GM23338 (cell line): ENCODE data around the gene GIGYF2. TPM values are rescaled to one million over a fixed set of nuclear protein-coding genes. Genes with fewer than 3 reads are reported as not detected.

Experiments used
- ATAC-seq: fragments of 200-7000 bp; cut with Tn5 transposase; 3 replicates; pipeline ENCODE4 v1.9.1; 2020
- DNase-seq: peaks from one replicate; pipeline ENCODE4 v3.0.0-alpha.2; 2015; ENCODE audit warnings: low spot score
- H2AFZ ChIP-seq: fragments of 200-600 bp; sonication (generic); 2 replicates; pipeline ENCODE4 v1.8.0; 2016; ENCODE audit warnings: antibody characterized with exemption, mild to moderate bottlenecking, moderate library complexity
- H3F3A ChIP-seq: fragments of 200-600 bp; sonication (generic); replicated peaks from 2 replicates; pipeline ENCODE4 v1.8.0; 2017; ENCODE audit warnings: antibody characterized with exemption, mixed run types, low read depth
- H3K27ac ChIP-seq: fragments of 200-600 bp; sonication (generic); 2 replicates; pipeline ENCODE4 v1.6.1; 2016; ENCODE audit warnings: low read depth
- H3K27me3 ChIP-seq: fragments of 200-600 bp; sonication (generic); 2 replicates; pipeline ENCODE4 v1.8.0; 2016; ENCODE audit warnings: mild to moderate bottlenecking, mixed run types, moderate library complexity; ENCODE audit not compliant: insufficient read depth
- H3K36me3 ChIP-seq: fragments of 200-600 bp; sonication (generic); 2 replicates; pipeline ENCODE4 v1.8.0; 2016; ENCODE audit warnings: mild to moderate bottlenecking; ENCODE audit not compliant: insufficient read depth
- H3K4me1 ChIP-seq: fragments of 200-600 bp; sonication (generic); 2 replicates; pipeline ENCODE4 v1.8.0; 2016; ENCODE audit warnings: mild to moderate bottlenecking, moderate library complexity; ENCODE audit not compliant: insufficient read depth
- H3K4me2 ChIP-seq: fragments of 200-600 bp; sonication (generic); 2 replicates; pipeline ENCODE4 v1.7.1; 2017; ENCODE audit warnings: mixed run types
- H3K4me3 ChIP-seq: fragments of 200-600 bp; sonication (generic); 2 replicates; pipeline ENCODE4 v1.6.1; 2016; ENCODE audit warnings: mixed run types
- H3K79me2 ChIP-seq: fragments of 200-600 bp; sonication (generic); replicated peaks from 2 replicates; pipeline ENCODE4 v1.8.0; 2017; ENCODE audit warnings: mild to moderate bottlenecking; ENCODE audit not compliant: insufficient read depth
- H3K9me2 ChIP-seq: fragments of 200-600 bp; sonication (generic); 2 replicates; pipeline ENCODE4 v1.8.0; 2017; ENCODE audit not compliant: insufficient read depth
- H4K20me1 ChIP-seq: fragments of 200-600 bp; sonication (generic); replicated peaks from 2 replicates; pipeline ENCODE4 v1.8.0; 2017; ENCODE audit warnings: mild to moderate bottlenecking; ENCODE audit not compliant: insufficient read depth
- H3K27ac Mint-ChIP-seq: 2 replicates; pipeline ENCODE4 v1.8.0; 2020; ENCODE audit warnings: inconsistent platforms, mild to moderate bottlenecking, moderate library complexity, mixed read lengths
- H3K27me3 Mint-ChIP-seq: 3 replicates; pipeline ENCODE4 v1.8.0; 2022; ENCODE audit warnings: low read depth, mild to moderate bottlenecking, moderate library complexity, mixed read lengths, inconsistent platforms; ENCODE audit not compliant: insufficient read depth, poor library complexity
- H3K36me3 Mint-ChIP-seq: 3 replicates; pipeline ENCODE4 v1.8.0; 2021; ENCODE audit warnings: low read depth, mild to moderate bottlenecking, inconsistent platforms, moderate library complexity, mixed read lengths
- H3K4me1 Mint-ChIP-seq: 3 replicates; pipeline ENCODE4 v1.8.0; 2020; ENCODE audit warnings: mild to moderate bottlenecking, inconsistent platforms, mixed read lengths
- H3K4me3 Mint-ChIP-seq: 3 replicates; pipeline ENCODE4 v1.8.0; 2021; ENCODE audit warnings: moderate library complexity, mild to moderate bottlenecking, inconsistent platforms, mixed read lengths
- H3K9me3 Mint-ChIP-seq: 3 replicates; pipeline ENCODE4 v1.8.0; 2020; ENCODE audit warnings: moderate library complexity, mild to moderate bottlenecking, inconsistent platforms, mixed read lengths
- CREB1 ChIP-seq: fragments of 250-450 bp; sonication (Bioruptor Pico); IDR thresholded peaks from 2 replicates; pipeline ENCODE4 v1.5.0; 2020; ENCODE audit warnings: low read depth, mild to moderate bottlenecking, moderate library complexity
- CTCF ChIP-seq, 2 experiments: fragments of 200-600 bp in 1 of 2; sonication (generic) in 1 of 2; conservative IDR thresholded peaks; 2 replicates each; pipeline versions ENCODE4 v1.5.1 to v1.6.1; 2016 to 2017; ENCODE audit warnings: antibody characterized with exemption in 2 of 2, low read depth in 2 of 2, mild to moderate bottlenecking in 2 of 2, moderate library complexity in 1 of 2
- ETS1 ChIP-seq: IDR thresholded peaks from 2 replicates; pipeline ENCODE4 v1.6.1; 2016; ENCODE audit warnings: antibody characterized with exemption
- EZH2 ChIP-seq: fragments of 200-600 bp; sonication (generic); IDR thresholded peaks from one replicate; pipeline ENCODE4 v1.8.0; 2017; ENCODE audit warnings: antibody characterized with exemption, mild to moderate bottlenecking, low read depth; ENCODE audit not compliant: unreplicated experiment
- EZH2phosphoT487 ChIP-seq: fragments of 200-600 bp; sonication (generic); IDR thresholded peaks from one replicate; pipeline ENCODE4 v1.8.1; 2018; ENCODE audit warnings: antibody characterized with exemption; ENCODE audit not compliant: unreplicated experiment
- JUNB ChIP-seq: IDR thresholded peaks from one replicate; pipeline ENCODE4 v1.6.1; 2016; ENCODE audit warnings: antibody characterized with exemption; ENCODE audit not compliant: unreplicated experiment
- POLR2AphosphoS5 ChIP-seq: IDR thresholded peaks from 2 replicates; pipeline ENCODE4 v1.6.1; 2016; ENCODE audit warnings: antibody characterized with exemption, low read depth
- REST ChIP-seq: IDR thresholded peaks from one replicate; pipeline ENCODE4 v1.6.1; 2018; ENCODE audit warnings: antibody characterized with exemption; ENCODE audit not compliant: unreplicated experiment
- STAT1 ChIP-seq: IDR thresholded peaks from one replicate; pipeline ENCODE4 v1.6.1; 2016; ENCODE audit warnings: antibody characterized with exemption; ENCODE audit not compliant: unreplicated experiment
- ZNF114 ChIP-seq: fragments of 250-450 bp; sonication (Bioruptor Pico); IDR thresholded peaks from 2 replicates; pipeline ENCODE4 v1.5.0; 2020; ENCODE audit warnings: mild to moderate bottlenecking, moderate library complexity
- ZNF331 ChIP-seq: fragments of 250-450 bp; sonication (Bioruptor Pico); IDR thresholded peaks from 2 replicates; pipeline ENCODE4 v1.5.0; 2020; ENCODE audit warnings: low read depth, mild to moderate bottlenecking, moderate library complexity
- polyA plus RNA-seq: library from polyadenylated mRNA; unstranded; fragments of >200 nt; fragmentation: Nextera tagmentation; extraction: Ambion mirVana; gene quantifications from 2 replicates; pipeline ENCODE4 v1.2.1, GENCODE V29; 2016
- total RNA-seq: library from RNA; depleted of rRNA; stranded (reverse); fragments of >200 nt; shearing (Covaris generic); gene quantifications from 2 replicates; pipeline ENCODE4 v1.2.3, GENCODE V29; 2014

Gene GIGYF2
- total and polyA plus RNA-seq, 2 experiments from 2014 or later = 48.9 to 104 TPM

GRCh38 chr2:232879618-232880494 lies 182.7 kb downstream of the GIGYF2 start:
- no peak for DNase-seq
- TF ChIP-seq CREB1 (CRISPR knock-in tag) (no peak), EZH2 (no peak), ZNF331 (no peak), ETS1 (no peak), EZH2phosphoT487 (no peak), JUNB (no peak)
- no peaks in the 10 kb centered on the region for H3K9me3 Mint-ChIP-seq

GRCh38 chr2:232880764-232881351 lies 183.7 kb downstream of the GIGYF2 start:
- Histone ChIP-seq H3F3A (no peaks in the 10 kb centered on the region), H3K4me3 (no peak overlapping the region), H2AFZ (no peak overlapping the region), H4K20me1 (no peaks in the 10 kb centered on the region), H3K36me3 (no peaks in the 10 kb centered on the region), H3K27ac (no peak overlapping the region), H3K4me1 (no peaks in the 10 kb centered on the region; the same call in 1 of the 2 replicates), H3K27me3 (peaks cover 22% of the 10 kb centered on the region), H3K4me2 (no peak overlapping the region), H3K79me2 (no peaks in the 10 kb centered on the region), H3K9me2 (no peaks in the 10 kb centered on the region)
- Mint-ChIP-seq H3K27me3 (peaks cover 10% of the 10 kb centered on the region), H3K4me3 (no peak overlapping the region), H3K4me1 (no peaks in the 10 kb centered on the region; the same call in 2 of the 3 replicates), H3K27ac (no peak overlapping the region), H3K36me3 (no peaks in the 10 kb centered on the region), H3K9me3 (no peaks in the 10 kb centered on the region)
- TF ChIP-seq CREB1 (CRISPR knock-in tag) (no peak), ETS1 (no peak), EZH2 (no peak), CTCF (conservative IDR thresholded peaks at IDR 0.05; ENCODE audit: low read depth in 2 of 2) (no peak), ZNF114 (CRISPR knock-in tag) (no peak), EZH2phosphoT487 (no peak), ZNF331 (no peak), REST (no peak), POLR2AphosphoS5 (no peak), JUNB (no peak), STAT1 (no peak)
- DNase-seq (no peak), ATAC-seq (no peak)

More at GRCh38 chr2:232879618-232880494, 182.7 kb downstream of the GIGYF2 start:
- Histone ChIP-seq H4K20me1 (no peaks in the 10 kb centered on the region), H3K4me2 (no peak overlapping the region), H3F3A (no peaks in the 10 kb centered on the region), H3K9me2 (no peaks in the 10 kb centered on the region), H3K79me2 (no peaks in the 10 kb centered on the region), H3K4me3 (no peak overlapping the region), H3K36me3 (no peaks in the 10 kb centered on the region), H3K27ac (no peak overlapping the region), H3K4me1 (no peaks in the 10 kb centered on the region; the same call in 1 of the 2 replicates), H3K27me3 (peaks cover 28% of the 10 kb centered on the region), H2AFZ (no peak overlapping the region)
- H3K27me3 Mint-ChIP-seq = peaks cover 19% of the 10 kb centered on the region
- no peak overlapping the region for H3K27ac Mint-ChIP-seq
- no peak overlapping the region for H3K4me3 Mint-ChIP-seq
- no peaks in the 10 kb centered on the region; the same call in 2 of the 3 replicates for H3K4me1 Mint-ChIP-seq
- no peaks in the 10 kb centered on the region for H3K36me3 Mint-ChIP-seq
- no peak for ATAC-seq
